BE2C (cell line): Measurements from ENCODE around the gene VPS52.
"Not testable (repeated sequence)": the region's sequence is repeated elsewhere in the genome, so short reads cannot be mapped to it uniquely, and the experiment has no call there.

Experiments used
- DNase-seq: peaks from one replicate; pipeline ENCODE4 v3.0.0-alpha.2; 2020
- H3K27me3 ChIP-seq: fragments of 250-450 bp; sonication (Bioruptor Pico); 2 replicates; pipeline ENCODE4 v1.5.1; 2020; ENCODE audit warnings: mild to moderate bottlenecking
- H3K36me3 ChIP-seq: fragments of 250-450 bp; sonication (Bioruptor Pico); 2 replicates; pipeline ENCODE4 v1.5.1; 2020; ENCODE audit warnings: mild to moderate bottlenecking
- H3K4me1 ChIP-seq: fragments of 250-450 bp; sonication (Bioruptor Pico); 2 replicates; pipeline ENCODE4 v1.5.1; 2020
- H3K4me3 ChIP-seq: 2 replicates; pipeline ENCODE4 v1.5.1; 2011; ENCODE audit warnings: low read depth, low read length
- H3K9me3 ChIP-seq: fragments of 250-450 bp; sonication (Bioruptor Pico); 2 replicates; pipeline ENCODE4 v1.5.1; 2020
- TF ChIP-seq, protein P1 (sequence below): IDR thresholded peaks from 2 replicates; pipeline ENCODE4 v1.5.1; 2012; ENCODE audit warnings: mild to moderate bottlenecking, low read depth, low read length

The VPS52 gene

DNA sequence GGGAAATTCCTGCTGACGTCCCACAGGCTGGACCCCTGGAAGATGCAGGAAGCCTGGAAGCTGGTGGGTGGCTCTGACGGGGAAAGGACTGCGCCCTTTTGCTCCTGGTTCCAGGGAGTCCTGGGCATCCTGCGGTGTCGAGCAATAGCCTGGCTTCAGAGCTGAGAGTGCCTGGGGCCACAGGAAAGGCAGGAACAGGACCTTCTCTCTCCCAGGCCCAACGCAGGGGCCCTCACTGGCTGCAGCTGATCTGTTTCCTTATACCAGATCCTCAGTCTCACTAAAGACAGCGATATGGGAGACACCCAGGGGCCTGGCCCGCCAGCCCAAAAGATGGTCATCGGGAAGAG lies 6.7 kb upstream of the VPS52 start:
- Histone ChIP-seq H3K36me3 (peaks cover 72% of the 10 kb centered on the region), H3K9me3 (no peaks in the 10 kb centered on the region), H3K4me1 (no peaks in the 10 kb centered on the region), H3K4me3 (no peak overlapping the region), H3K27me3 (no peaks in the 10 kb centered on the region)
- TF ChIP-seq, protein P1, sequence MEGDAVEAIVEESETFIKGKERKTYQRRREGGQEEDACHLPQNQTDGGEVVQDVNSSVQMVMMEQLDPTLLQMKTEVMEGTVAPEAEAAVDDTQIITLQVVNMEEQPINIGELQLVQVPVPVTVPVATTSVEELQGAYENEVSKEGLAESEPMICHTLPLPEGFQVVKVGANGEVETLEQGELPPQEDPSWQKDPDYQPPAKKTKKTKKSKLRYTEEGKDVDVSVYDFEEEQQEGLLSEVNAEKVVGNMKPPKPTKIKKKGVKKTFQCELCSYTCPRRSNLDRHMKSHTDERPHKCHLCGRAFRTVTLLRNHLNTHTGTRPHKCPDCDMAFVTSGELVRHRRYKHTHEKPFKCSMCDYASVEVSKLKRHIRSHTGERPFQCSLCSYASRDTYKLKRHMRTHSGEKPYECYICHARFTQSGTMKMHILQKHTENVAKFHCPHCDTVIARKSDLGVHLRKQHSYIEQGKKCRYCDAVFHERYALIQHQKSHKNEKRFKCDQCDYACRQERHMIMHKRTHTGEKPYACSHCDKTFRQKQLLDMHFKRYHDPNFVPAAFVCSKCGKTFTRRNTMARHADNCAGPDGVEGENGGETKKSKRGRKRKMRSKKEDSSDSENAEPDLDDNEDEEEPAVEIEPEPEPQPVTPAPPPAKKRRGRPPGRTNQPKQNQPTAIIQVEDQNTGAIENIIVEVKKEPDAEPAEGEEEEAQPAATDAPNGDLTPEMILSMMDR, result no peak
- no peak for DNase-seq

GRCh38 chr6:33277663-33278391 lies 6.2 kb upstream of the VPS52 start:
- DNase-seq, result no peak
- Histone ChIP-seq H3K27me3 (no peaks in the 10 kb centered on the region), H3K9me3 (no peaks in the 10 kb centered on the region), H3K4me3 (peak overlapping the region; percentile 61), H3K4me1 (no peaks in the 10 kb centered on the region), H3K36me3 (peaks cover 75% of the 10 kb centered on the region)
- TF ChIP-seq, protein P1, result no peak

DNA sequence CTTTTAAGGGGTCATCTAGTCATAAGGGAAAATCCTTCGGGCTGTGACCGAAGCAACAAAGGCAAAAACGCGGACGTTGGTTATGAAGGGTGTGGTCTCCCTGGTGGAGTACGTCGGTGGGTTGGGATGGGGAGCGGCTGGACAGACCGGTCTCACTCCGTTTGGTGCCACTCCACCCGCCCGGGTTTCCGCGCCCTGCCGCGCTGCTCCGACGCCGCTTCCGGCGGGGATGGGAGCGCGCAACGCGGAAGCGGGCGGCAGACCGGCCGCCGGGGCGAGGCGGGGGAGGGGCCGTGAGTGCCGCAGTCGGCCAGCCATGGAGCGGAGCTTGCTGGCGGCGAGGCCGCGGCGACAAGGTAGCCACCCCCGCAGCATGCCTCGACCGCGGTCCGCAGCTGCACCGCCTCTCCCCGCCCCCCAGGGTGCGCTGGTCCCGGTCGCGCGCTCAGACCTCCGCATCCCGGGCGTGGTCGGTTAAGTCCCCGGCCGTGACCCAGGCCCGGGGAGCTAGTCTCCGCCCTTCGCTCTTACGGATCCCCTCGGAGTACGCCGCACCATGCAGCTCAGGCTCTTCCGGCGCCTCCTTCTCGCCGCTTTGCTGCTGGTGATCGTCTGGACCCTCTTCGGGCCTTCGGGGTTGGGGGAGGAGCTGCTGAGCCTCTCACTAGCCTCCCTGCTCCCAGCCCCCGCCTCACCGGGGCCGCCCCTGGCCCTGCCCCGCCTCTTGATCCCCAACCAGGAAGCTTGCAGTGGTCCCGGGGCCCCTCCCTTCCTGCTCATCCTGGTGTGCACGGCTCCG lies 5.4 kb upstream of the VPS52 start, which contains the start of gene B3GALT4:
Gene B3GALT4, plus strand, starts transcription at position 260 of the 799 bp plus-strand sequence. Its CDS starts 297 bp downstream, at position 557.
- DNase-seq, result peak; percentile 87
- TF ChIP-seq, protein P1, result peak; percentile 44
- Histone ChIP-seq H3K27me3 (no peaks in the 10 kb centered on the region), H3K36me3 (peaks cover 78% of the 10 kb centered on the region), H3K9me3 (no peaks in the 10 kb centered on the region), H3K4me3 (peak within 1 kb of the TSS; percentile 61), H3K4me1 (no peaks in the 10 kb centered on the region)

DNA sequence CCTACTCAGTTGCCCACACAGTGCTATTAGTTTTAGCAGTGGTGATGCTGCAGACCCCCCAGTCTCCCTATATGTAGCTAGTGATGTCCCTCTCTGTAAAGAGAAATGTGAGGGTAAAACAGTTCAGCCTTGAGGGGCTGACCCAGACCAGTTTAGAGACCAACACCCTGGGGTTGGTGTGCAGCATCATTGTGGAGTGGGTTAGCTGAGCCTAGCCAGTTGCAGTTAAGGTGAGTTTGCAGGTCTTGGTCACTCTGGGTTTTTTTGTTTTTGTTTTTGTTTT lies 4.8 kb upstream of the VPS52 start:
- no peaks in the 10 kb centered on the region for H3K9me3 ChIP-seq
- peaks cover 78% of the 10 kb centered on the region for H3K36me3 ChIP-seq
- no peaks in the 10 kb centered on the region for H3K27me3 ChIP-seq
- DNase-seq, result no peak
- H3K4me3 ChIP-seq, result peak overlapping the region; percentile 61
- TF ChIP-seq, protein P1, result no peak
- no peaks in the 10 kb centered on the region for H3K4me1 ChIP-seq

DNA sequence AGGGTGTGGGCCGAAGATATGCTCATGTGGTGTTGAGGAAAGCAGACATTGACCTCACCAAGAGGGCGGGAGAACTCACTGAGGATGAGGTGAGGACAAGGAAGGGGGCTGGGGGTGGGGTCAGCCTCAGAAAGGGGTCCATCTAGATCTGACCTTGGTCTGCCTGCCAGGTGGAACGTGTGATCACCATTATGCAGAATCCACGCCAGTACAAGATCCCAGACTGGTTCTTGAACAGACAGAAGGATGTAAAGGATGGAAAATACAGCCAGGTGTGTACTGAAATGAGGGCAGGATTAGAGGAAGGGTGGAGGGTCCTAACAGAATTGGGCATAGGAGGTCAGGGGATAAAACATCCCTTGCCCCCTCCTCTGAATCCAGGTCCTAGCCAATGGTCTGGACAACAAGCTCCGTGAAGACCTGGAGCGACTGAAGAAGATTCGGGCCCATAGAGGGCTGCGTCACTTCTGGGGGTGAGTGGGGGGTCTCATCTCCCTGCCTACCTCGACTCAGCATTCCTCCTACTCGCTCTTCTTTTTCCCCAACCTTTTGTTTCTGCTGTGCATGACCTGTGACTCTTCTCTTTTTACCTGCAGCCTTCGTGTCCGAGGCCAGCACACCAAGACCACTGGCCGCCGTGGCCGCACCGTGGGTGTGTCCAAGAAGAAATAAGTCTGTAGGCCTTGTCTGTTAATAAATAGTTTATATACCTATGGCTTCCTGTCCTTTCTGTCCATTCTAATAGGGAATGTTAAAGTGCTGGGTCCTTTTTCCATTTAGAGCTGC lies 4.3 kb upstream of the VPS52 start:
- not testable (repeated sequence) for DNase-seq, H3K4me1 ChIP-seq, H3K9me3 ChIP-seq, H3K27me3 ChIP-seq
- H3K4me3 ChIP-seq, result peak overlapping the region; percentile 92
- peaks cover 78% of the 10 kb centered on the region for H3K36me3 ChIP-seq
